ENCODE data around the gene ADAMTS1. TPM values are rescaled to one million over a fixed set of nuclear protein-coding genes. Genes with fewer than 3 reads are reported as not detected.
"Not testable (repeated sequence)": the region's sequence is repeated elsewhere in the genome, so short reads cannot be mapped to it uniquely, and the experiment has no call there.

Gene ADAMTS1
- total RNA-seq, 1 donor from 2014 or later: 32.4 TPM

GRCh38 chr21:26865857-26866256 is 20.6 kb upstream of the ADAMTS1 start:
- H3K27ac ChIP-seq (ENCODE audit: low read depth, low read length): no peak overlapping the region
- no peak overlapping the region for H3K9ac ChIP-seq (ENCODE audit: low read depth in 1 of 3, low read length in 3 of 3)
- no peaks in the 10 kb centered on the region for H3K36me3 ChIP-seq (ENCODE audit: control insufficient read depth in 3 of 3, insufficient read depth in 3 of 3, low read length in 3 of 3)
- no peaks in the 10 kb centered on the region for H3K4me1 ChIP-seq (ENCODE audit: control insufficient read depth in 3 of 3, insufficient read depth in 3 of 3, low read length in 3 of 3)
- H3K4me3 ChIP-seq (ENCODE audit: low read length in 3 of 3): no peak overlapping the region
- H3K9me3 ChIP-seq (ENCODE audit: control insufficient read depth in 3 of 3, low read length in 3 of 3): no peaks in the 10 kb centered on the region
- H3K27me3 ChIP-seq (ENCODE audit: control insufficient read depth in 3 of 3, insufficient read depth in 3 of 3, low read length in 3 of 3): no peaks in the 10 kb centered on the region

GRCh38 chr21:26856871-26857350 is 11.7 kb upstream of the ADAMTS1 start:
- not testable (repeated sequence) for H3K36me3 ChIP-seq (ENCODE audit: control insufficient read depth in 3 of 3, insufficient read depth in 3 of 3, low read length in 3 of 3); H3K4me1 ChIP-seq (ENCODE audit: control insufficient read depth in 3 of 3, insufficient read depth in 3 of 3, low read length in 3 of 3)

GRCh38 chr21:26854695-26855094 is 9.5 kb upstream of the ADAMTS1 start:
- H3K36me3 ChIP-seq (ENCODE audit: control insufficient read depth in 3 of 3, insufficient read depth in 3 of 3, low read length in 3 of 3); H3K9me3 ChIP-seq (ENCODE audit: control insufficient read depth in 3 of 3, low read length in 3 of 3); H3K4me3 ChIP-seq (ENCODE audit: low read length in 3 of 3); H3K27me3 ChIP-seq (ENCODE audit: control insufficient read depth in 3 of 3, insufficient read depth in 3 of 3, low read length in 3 of 3); H3K9ac ChIP-seq (ENCODE audit: low read depth in 1 of 3, low read length in 3 of 3); H3K27ac ChIP-seq (ENCODE audit: low read depth, low read length); H3K4me1 ChIP-seq (ENCODE audit: control insufficient read depth in 3 of 3, insufficient read depth in 3 of 3, low read length in 3 of 3): not testable (repeated sequence)

More at GRCh38 chr21:26856871-26857350, 11.7 kb upstream of the ADAMTS1 start:
- not testable (repeated sequence) for H3K4me3 ChIP-seq (ENCODE audit: low read length in 3 of 3); H3K9me3 ChIP-seq (ENCODE audit: control insufficient read depth in 3 of 3, low read length in 3 of 3); H3K9ac ChIP-seq (ENCODE audit: low read depth in 1 of 3, low read length in 3 of 3); H3K27me3 ChIP-seq (ENCODE audit: control insufficient read depth in 3 of 3, insufficient read depth in 3 of 3, low read length in 3 of 3); H3K27ac ChIP-seq (ENCODE audit: low read depth, low read length)

- no peaks in the 10 kb centered on the region for H3K9me3 ChIP-seq (ENCODE audit: control insufficient read depth in 3 of 3, low read length in 3 of 3)
- H3K27me3 ChIP-seq (ENCODE audit: control insufficient read depth in 3 of 3, insufficient read depth in 3 of 3, low read length in 3 of 3): no peaks in the 10 kb centered on the region
- no peaks in the 10 kb centered on the region for H3K36me3 ChIP-seq (ENCODE audit: control insufficient read depth in 3 of 3, insufficient read depth in 3 of 3, low read length in 3 of 3)
- no peak overlapping the region for H3K27ac ChIP-seq (ENCODE audit: low read depth, low read length)
- H3K4me3 ChIP-seq (ENCODE audit: low read length in 3 of 3): no peak overlapping the region
- H3K9ac ChIP-seq (ENCODE audit: low read depth in 1 of 3, low read length in 3 of 3): no peak overlapping the region
- H3K4me1 ChIP-seq (ENCODE audit: control insufficient read depth in 3 of 3, insufficient read depth in 3 of 3, low read length in 3 of 3): peaks cover 0 to 3% (median 0%) of the 10 kb centered on the region in 3 donors
These were observed 7.2 kb upstream of the ADAMTS1 start for GRCh38 chr21:26852423-26852822.

GRCh38 chr21:26851109-26851944 is 6.1 kb upstream of the ADAMTS1 start:
- H3K36me3 ChIP-seq (ENCODE audit: control insufficient read depth in 3 of 3, insufficient read depth in 3 of 3, low read length in 3 of 3): no peaks in the 10 kb centered on the region
- H3K9me3 ChIP-seq (ENCODE audit: control insufficient read depth in 3 of 3, low read length in 3 of 3): no peaks in the 10 kb centered on the region
- no peaks in the 10 kb centered on the region for H3K27me3 ChIP-seq (ENCODE audit: control insufficient read depth in 3 of 3, insufficient read depth in 3 of 3, low read length in 3 of 3)
- no peak overlapping the region for H3K4me3 ChIP-seq (ENCODE audit: low read length in 3 of 3)
- H3K4me1 ChIP-seq (ENCODE audit: control insufficient read depth in 3 of 3, insufficient read depth in 3 of 3, low read length in 3 of 3): peaks cover 0 to 5% (median 0%) of the 10 kb centered on the region in 3 donors
- H3K9ac ChIP-seq (ENCODE audit: low read depth in 1 of 3, low read length in 3 of 3): no peak overlapping the region
- H3K27ac ChIP-seq (ENCODE audit: low read depth, low read length): no peak overlapping the region

GRCh38 chr21:26850116-26850643 is 5.0 kb upstream of the ADAMTS1 start:
- no peak overlapping the region for H3K4me3 ChIP-seq (ENCODE audit: low read length in 3 of 3)
- no peaks in the 10 kb centered on the region for H3K36me3 ChIP-seq (ENCODE audit: control insufficient read depth in 3 of 3, insufficient read depth in 3 of 3, low read length in 3 of 3)
- no peak overlapping the region for H3K27ac ChIP-seq (ENCODE audit: low read depth, low read length)
- H3K9me3 ChIP-seq (ENCODE audit: control insufficient read depth in 3 of 3, low read length in 3 of 3): no peaks in the 10 kb centered on the region
- H3K9ac ChIP-seq (ENCODE audit: low read depth in 1 of 3, low read length in 3 of 3): peak overlapping the region in 1 of 3 donors; percentile 17
- H3K27me3 ChIP-seq (ENCODE audit: control insufficient read depth in 3 of 3, insufficient read depth in 3 of 3, low read length in 3 of 3): no peaks in the 10 kb centered on the region
- peaks cover 2 to 9% (median 6%) of the 10 kb centered on the region in 3 donors for H3K4me1 ChIP-seq (ENCODE audit: control insufficient read depth in 3 of 3, insufficient read depth in 3 of 3, low read length in 3 of 3)

- H3K27ac ChIP-seq (ENCODE audit: low read depth, low read length): no peak overlapping the region
- peak overlapping the region in 1 of 3 donors; percentile 17 for H3K9ac ChIP-seq (ENCODE audit: low read depth in 1 of 3, low read length in 3 of 3)
- no peaks in the 10 kb centered on the region for H3K27me3 ChIP-seq (ENCODE audit: control insufficient read depth in 3 of 3, insufficient read depth in 3 of 3, low read length in 3 of 3)
These were observed 4.4 kb upstream of the ADAMTS1 start for GRCh38 chr21:26849428-26850115.

GRCh38 chr21:26847921-26848320 is 2.7 kb upstream of the ADAMTS1 start:
- H3K9me3 ChIP-seq (ENCODE audit: control insufficient read depth in 3 of 3, low read length in 3 of 3): no peaks in the 10 kb centered on the region
- no peak overlapping the region for H3K27ac ChIP-seq (ENCODE audit: low read depth, low read length)
- no peak overlapping the region for H3K4me3 ChIP-seq (ENCODE audit: low read length in 3 of 3)
- no peaks in the 10 kb centered on the region for H3K36me3 ChIP-seq (ENCODE audit: control insufficient read depth in 3 of 3, insufficient read depth in 3 of 3, low read length in 3 of 3)
- peaks cover 8 to 14% (median 9%) of the 10 kb centered on the region in 3 donors for H3K4me1 ChIP-seq (ENCODE audit: control insufficient read depth in 3 of 3, insufficient read depth in 3 of 3, low read length in 3 of 3)
- H3K27me3 ChIP-seq (ENCODE audit: control insufficient read depth in 3 of 3, insufficient read depth in 3 of 3, low read length in 3 of 3): no peaks in the 10 kb centered on the region
- no peak overlapping the region for H3K9ac ChIP-seq (ENCODE audit: low read depth in 1 of 3, low read length in 3 of 3)

More at GRCh38 chr21:26849428-26850115, 4.4 kb upstream of the ADAMTS1 start:
- no peak overlapping the region for H3K4me3 ChIP-seq (ENCODE audit: low read length in 3 of 3)
- no peaks in the 10 kb centered on the region for H3K36me3 ChIP-seq (ENCODE audit: control insufficient read depth in 3 of 3, insufficient read depth in 3 of 3, low read length in 3 of 3)
- H3K4me1 ChIP-seq (ENCODE audit: control insufficient read depth in 3 of 3, insufficient read depth in 3 of 3, low read length in 3 of 3): peaks cover 2 to 9% (median 6%) of the 10 kb centered on the region in 3 donors
- no peaks in the 10 kb centered on the region for H3K9me3 ChIP-seq (ENCODE audit: control insufficient read depth in 3 of 3, low read length in 3 of 3)

GRCh38 chr21:26847002-26847401 is 1.8 kb upstream of the ADAMTS1 start:
- Histone ChIP-seq H3K4me3 (ENCODE audit: low read length in 3 of 3) (peak overlapping the region; percentile 85 to 98 (median 85)), H3K36me3 (ENCODE audit: control insufficient read depth in 3 of 3, insufficient read depth in 3 of 3, low read length in 3 of 3) (peaks cover 5 to 6% (median 5%) of the 10 kb centered on the region in 3 donors), H3K9me3 (ENCODE audit: control insufficient read depth in 3 of 3, low read length in 3 of 3) (no peaks in the 10 kb centered on the region), H3K27ac (ENCODE audit: low read depth, low read length) (peak overlapping the region; percentile 98), H3K9ac (ENCODE audit: low read depth in 1 of 3, low read length in 3 of 3) (peak overlapping the region; percentile 92 to 99 (median 97)), H3K4me1 (ENCODE audit: control insufficient read depth in 3 of 3, insufficient read depth in 3 of 3, low read length in 3 of 3) (peaks cover 15 to 22% (median 16%) of the 10 kb centered on the region in 3 donors), H3K27me3 (ENCODE audit: control insufficient read depth in 3 of 3, insufficient read depth in 3 of 3, low read length in 3 of 3) (no peaks in the 10 kb centered on the region)
